GM19193 (cell line): Measurements from ENCODE around the gene RPS3A.

Experiments used
- POLR2A ChIP-seq: IDR thresholded peaks from 4 replicates; pipeline ENCODE4 v1.6.1; 2011; ENCODE audit not compliant: insufficient read depth, insufficient read length; ENCODE audit errors: extremely low read depth

The RPS3A gene

DNA sequence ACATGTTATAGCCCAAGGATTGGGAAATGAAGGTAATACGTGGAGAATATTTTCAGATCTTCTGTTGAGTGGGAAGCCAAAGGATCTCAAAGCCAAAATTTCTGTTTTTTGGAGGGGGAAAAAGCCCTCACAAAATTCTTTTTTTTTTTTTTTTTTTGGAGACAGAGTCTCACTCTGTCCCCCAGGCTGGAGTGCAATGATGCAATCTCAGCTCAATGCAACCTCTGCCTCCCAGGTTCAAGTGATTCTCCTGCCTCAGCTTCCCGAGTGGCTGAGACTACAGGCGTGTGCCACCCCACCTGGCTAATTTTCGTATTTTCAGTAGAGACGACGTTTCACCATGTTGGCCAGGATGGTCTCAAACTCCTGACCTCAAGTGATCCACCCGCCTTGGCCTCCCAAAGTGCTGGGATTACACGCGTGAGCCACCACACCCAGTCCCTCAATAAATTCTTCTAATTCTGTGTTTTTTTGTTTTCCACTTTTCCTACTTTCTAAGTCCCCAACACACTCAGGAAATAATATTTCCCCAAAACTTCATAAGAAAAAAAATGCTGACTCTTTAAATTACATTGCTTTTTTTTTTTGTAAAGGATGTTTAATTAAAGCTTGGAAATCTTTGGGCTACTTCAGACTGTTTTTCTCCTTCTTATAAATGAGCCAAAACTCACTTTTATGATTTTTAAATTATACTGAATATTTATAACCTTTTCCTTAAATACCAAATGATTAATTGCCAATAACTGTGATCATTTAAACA is 51.6 kb downstream of the RPS3A start:
- TF ChIP-seq POLR2A, result no peak

DNA sequence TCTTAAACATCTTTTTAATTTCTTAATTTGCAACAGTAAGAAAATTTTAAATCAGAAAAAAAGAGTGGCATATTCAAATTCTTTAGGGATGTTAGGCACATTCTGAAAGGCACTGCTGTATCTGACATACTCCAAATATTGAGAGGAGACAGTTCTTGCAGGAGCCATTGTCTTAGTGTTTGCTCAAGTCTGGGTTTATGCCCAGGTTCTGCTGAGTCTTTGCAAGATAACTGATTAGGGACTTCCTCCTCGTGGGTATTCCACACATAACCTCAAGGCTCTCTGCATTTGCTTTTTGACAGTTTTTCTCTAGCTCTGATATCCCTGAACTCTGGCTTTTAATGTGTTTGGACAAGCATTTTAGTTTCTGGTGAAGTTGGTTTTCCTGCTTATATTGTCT is 52.6 kb downstream of the RPS3A start:
- TF ChIP-seq POLR2A, result no peak

DNA sequence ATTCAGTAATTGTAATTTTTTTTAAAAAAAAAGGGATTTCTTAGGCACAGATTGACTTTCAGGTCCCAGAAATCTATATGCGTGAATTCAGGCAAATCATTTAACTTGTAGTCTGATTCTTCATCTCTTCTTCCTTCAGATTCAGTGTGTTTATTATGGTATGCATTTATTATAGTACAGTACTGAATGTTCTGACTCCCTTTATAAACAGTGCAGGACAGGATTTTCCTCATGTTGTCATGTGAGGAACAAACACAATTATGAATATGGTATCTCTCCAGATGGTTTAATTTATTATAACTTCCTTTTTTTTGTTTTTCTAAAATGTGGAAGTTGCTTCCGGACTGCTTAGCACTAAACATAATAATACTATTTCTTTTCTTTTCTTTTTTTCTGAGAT is 54.2 kb downstream of the RPS3A start:
- TF ChIP-seq POLR2A, result no peak
